Measurements from ENCODE around the gene PEF1.

PEF1 gene

GRCh38 chr1:31585736-31586365 is 58.8 kb downstream of the PEF1 start:
- TF ChIP-seq CTCF (IDR thresholded peaks at IDR 0.05; ENCODE audit: insufficient read depth, low read length, poor library complexity, severe bottlenecking) (no peak), EZH2phosphoT487 (conservative IDR thresholded peaks at IDR 0.05; ENCODE audit: low read length) (no peak)

GRCh38 chr1:31584869-31585735 is 59.6 kb downstream of the PEF1 start:
- Histone ChIP-seq H3K4me3 (ENCODE audit: insufficient read depth, low read length, poor library complexity, severe bottlenecking) (no peak overlapping the region), H2AFZ (ENCODE audit: low read depth, low read length, severe bottlenecking) (no peak overlapping the region), H3K9ac (ENCODE audit: low read length) (no peak overlapping the region), H4K20me1 (ENCODE audit: low read depth, low read length) (no peaks in the 10 kb centered on the region), H3K9me3 (ENCODE audit: insufficient read depth, low read length) (no peaks in the 10 kb centered on the region), H3K27ac (ENCODE audit: low read depth, low read length) (no peak overlapping the region), H3K36me3 (ENCODE audit: low read length) (no peaks in the 10 kb centered on the region), H3K4me2 (ENCODE audit: low read depth, low read length, poor library complexity, severe bottlenecking) (no peak overlapping the region), H3F3A (ENCODE audit: insufficient read depth) (no peaks in the 10 kb centered on the region), H3K9me2 (replicated peaks; ENCODE audit: insufficient read depth, low read length) (no peaks in the 10 kb centered on the region), H3K27me3 (ENCODE audit: low read length) (no peaks in the 10 kb centered on the region), H3K79me2 (ENCODE audit: insufficient read depth, low read length) (no peaks in the 10 kb centered on the region)
- TF ChIP-seq CTCF (IDR thresholded peaks at IDR 0.05; ENCODE audit: insufficient read depth, low read length, poor library complexity, severe bottlenecking), result no peak
- TF ChIP-seq EZH2phosphoT487 (conservative IDR thresholded peaks at IDR 0.05; ENCODE audit: low read length), result no peak

More at GRCh38 chr1:31585736-31586365, 58.8 kb downstream of the PEF1 start:
- Histone ChIP-seq H3K4me2 (ENCODE audit: low read depth, low read length, poor library complexity, severe bottlenecking) (no peak overlapping the region), H3K9ac (ENCODE audit: low read length) (no peak overlapping the region), H3K9me2 (replicated peaks; ENCODE audit: insufficient read depth, low read length) (no peaks in the 10 kb centered on the region), H3F3A (ENCODE audit: insufficient read depth) (no peaks in the 10 kb centered on the region), H2AFZ (ENCODE audit: low read depth, low read length, severe bottlenecking) (no peak overlapping the region), H3K36me3 (ENCODE audit: low read length) (no peaks in the 10 kb centered on the region), H4K20me1 (ENCODE audit: low read depth, low read length) (no peaks in the 10 kb centered on the region), H3K79me2 (ENCODE audit: insufficient read depth, low read length) (no peaks in the 10 kb centered on the region), H3K9me3 (ENCODE audit: insufficient read depth, low read length) (no peaks in the 10 kb centered on the region), H3K27ac (ENCODE audit: low read depth, low read length) (no peak overlapping the region), H3K27me3 (ENCODE audit: low read length) (no peaks in the 10 kb centered on the region), H3K4me3 (ENCODE audit: insufficient read depth, low read length, poor library complexity, severe bottlenecking) (no peak overlapping the region)

- no peaks in the 10 kb centered on the region for H3K36me3 ChIP-seq (ENCODE audit: low read length)
- H3K27me3 ChIP-seq (ENCODE audit: low read length), result no peaks in the 10 kb centered on the region
- H3K9ac ChIP-seq (ENCODE audit: low read length), result no peak overlapping the region
- no peak overlapping the region for H2AFZ ChIP-seq (ENCODE audit: low read depth, low read length, severe bottlenecking)
- H3K4me3 ChIP-seq (ENCODE audit: insufficient read depth, low read length, poor library complexity, severe bottlenecking), result no peak overlapping the region
- no peaks in the 10 kb centered on the region for H3K9me2 ChIP-seq (replicated peaks; ENCODE audit: insufficient read depth, low read length)
- H3K9me3 ChIP-seq (ENCODE audit: insufficient read depth, low read length), result no peaks in the 10 kb centered on the region
- no peak overlapping the region for H3K4me2 ChIP-seq (ENCODE audit: low read depth, low read length, poor library complexity, severe bottlenecking)
- TF ChIP-seq EZH2phosphoT487 (conservative IDR thresholded peaks at IDR 0.05; ENCODE audit: low read length), result no peak
- no peak for TF ChIP-seq CTCF (IDR thresholded peaks at IDR 0.05; ENCODE audit: insufficient read depth, low read length, poor library complexity, severe bottlenecking)
- H3F3A ChIP-seq (ENCODE audit: insufficient read depth), result no peaks in the 10 kb centered on the region
- no peaks in the 10 kb centered on the region for H3K79me2 ChIP-seq (ENCODE audit: insufficient read depth, low read length)
- no peak overlapping the region for H3K27ac ChIP-seq (ENCODE audit: low read depth, low read length)
- no peaks in the 10 kb centered on the region for H4K20me1 ChIP-seq (ENCODE audit: low read depth, low read length)
Measured at GRCh38 chr1:31583995-31584868, 60.4 kb downstream of the PEF1 start.
